Posterior vena cava (tissue), 2 donors: ENCODE data around the gene HOXD9. TPM values are rescaled to one million over a fixed set of nuclear protein-coding genes. Genes with fewer than 3 reads are reported as not detected.

ENCODE experiments used
- DNase-seq: peaks from one replicate; pipeline ENCODE4 v3.0.0-alpha.2; 2020; ENCODE audit warnings: low spot score
- intact Hi-C, 2 donors: fragments of 100-400 bp; cut with DNase I; formaldehyde crosslinking; loops; one replicate each; pipeline versions ENCODE4 v1.14.1 to v1.14.2; 2022 to 2023
- total RNA-seq, 2 donors: library from RNA; stranded (reverse); fragmentation: NEBNext Ultra II Directional; extraction: Animal tissue kit (Norgen Biotek cat#: 25700); gene quantifications; one replicate each; pipeline ENCODE4 v1.2.1, GENCODE V29; 2021
- donor health status: DM: yes; HTN: yes; CAD: no.
- donor health status: DM: yes; HTN: yes; CAD: no.

Gene HOXD9
- total RNA-seq, 2 donors from 2014 or later, result 7.9 to 12.0 TPM

- intact Hi-C loops, result loop anchor here in 1 of 2 donors (10.0 kb wide), 1 partner anchor 409 kb away; no protein-coding TSS in a partner anchor
- DNase-seq, result no peak
Observed at GRCh38 chr2:176145085-176145969, 22.8 kb downstream of the HOXD9 start.

- DNase-seq, result no peak
- intact Hi-C loops, result loop anchor here in 1 of 2 donors (10.0 kb wide), 1 partner anchor 409 kb away; no protein-coding TSS in a partner anchor
Observed at GRCh38 chr2:176146101-176146500, 23.6 kb downstream of the HOXD9 start.

GRCh38 chr2:176146645-176147044, 24.1 kb downstream of the HOXD9 start:
- intact Hi-C loops, result loop anchor here in 1 of 2 donors (10.0 kb wide), 1 partner anchor 408 kb away; no protein-coding TSS in a partner anchor
- no peak for DNase-seq

GRCh38 chr2:176147210-176147799, 24.8 kb downstream of the HOXD9 start:
- no peak for DNase-seq
- intact Hi-C loops, result loop anchor here in 1 of 2 donors (10.0 kb wide), 1 partner anchor 407 kb away; no protein-coding TSS in a partner anchor

- intact Hi-C loops, result loop anchor here in 1 of 2 donors (10.0 kb wide), 1 partner anchor 407 kb away; no protein-coding TSS in a partner anchor
- no peak for DNase-seq
Observed at GRCh38 chr2:176147800-176148496, 25.4 kb downstream of the HOXD9 start.

GRCh38 chr2:176148751-176149421, 26.4 kb downstream of the HOXD9 start:
- intact Hi-C loops, result loop anchor here in 1 of 2 donors (10.0 kb wide), 1 partner anchor 406 kb away; no protein-coding TSS in a partner anchor
- DNase-seq, result no peak

GRCh38 chr2:176149481-176149938, 27.0 kb downstream of the HOXD9 start:
- intact Hi-C loops, result loop anchor here in 1 of 2 donors (10.0 kb wide), 1 partner anchor 405 kb away; no protein-coding TSS in a partner anchor
- no peak for DNase-seq

- intact Hi-C loops, result loop anchor here in 1 of 2 donors (10.0 kb wide), 1 partner anchor 405 kb away; no protein-coding TSS in a partner anchor
- DNase-seq, result no peak
Observed at GRCh38 chr2:176149939-176150583, 27.5 kb downstream of the HOXD9 start.

GRCh38 chr2:176150584-176151441, 28.3 kb downstream of the HOXD9 start:
- intact Hi-C loops, result no loop called here
- no peak for DNase-seq

- DNase-seq, result no peak
Observed at GRCh38 chr2:176151442-176152287, 29.1 kb downstream of the HOXD9 start, which contains the start of gene HOXD4. HOXD4 (plus strand) TSS chr2:176151550; CDS start chr2:176151634, 84 bp downstream.

GRCh38 chr2:176152350-176153181, 30.0 kb downstream of the HOXD9 start:
- intact Hi-C loops, result no loop called here
- DNase-seq, result no peak

More at GRCh38 chr2:176151442-176152287, 29.1 kb downstream of the HOXD9 start, which contains the start of gene HOXD4:
- intact Hi-C loops, result no loop called here

GRCh38 chr2:176154576-176155252, 32.2 kb downstream of the HOXD9 start:
- no peak for DNase-seq
- intact Hi-C loops, result no loop called here

- intact Hi-C loops, result no loop called here
Observed at GRCh38 chr2:176155356-176156044, 33.0 kb downstream of the HOXD9 start.

GRCh38 chr2:176156301-176156806, 33.8 kb downstream of the HOXD9 start:
- intact Hi-C loops, result no loop called here
- DNase-seq, result no peak

More at GRCh38 chr2:176155356-176156044, 33.0 kb downstream of the HOXD9 start:
- no peak for DNase-seq
